ENCODE measurements around the gene SYDE2.

DNA sequence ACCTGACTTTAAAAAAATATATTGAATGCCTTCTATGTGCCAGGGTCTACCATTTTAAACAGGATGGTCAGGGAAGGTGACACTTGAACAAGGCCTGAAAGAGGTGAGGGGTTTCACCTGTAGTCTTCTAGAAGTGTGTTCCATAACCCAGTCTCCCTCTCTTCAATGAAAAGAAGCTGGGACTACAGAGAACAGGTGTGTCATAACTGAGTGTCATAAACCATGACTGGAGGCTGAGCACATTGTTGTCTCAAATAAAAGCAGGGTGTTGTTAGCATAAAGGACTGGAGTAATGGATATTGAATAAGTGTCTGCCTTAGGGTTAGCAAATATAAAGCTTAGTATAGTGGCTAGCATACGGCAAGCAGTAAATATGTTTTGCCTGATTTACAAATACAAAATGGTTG, 65.4 kb downstream of the SYDE2 start:
- TF ChIP-seq, protein P1, sequence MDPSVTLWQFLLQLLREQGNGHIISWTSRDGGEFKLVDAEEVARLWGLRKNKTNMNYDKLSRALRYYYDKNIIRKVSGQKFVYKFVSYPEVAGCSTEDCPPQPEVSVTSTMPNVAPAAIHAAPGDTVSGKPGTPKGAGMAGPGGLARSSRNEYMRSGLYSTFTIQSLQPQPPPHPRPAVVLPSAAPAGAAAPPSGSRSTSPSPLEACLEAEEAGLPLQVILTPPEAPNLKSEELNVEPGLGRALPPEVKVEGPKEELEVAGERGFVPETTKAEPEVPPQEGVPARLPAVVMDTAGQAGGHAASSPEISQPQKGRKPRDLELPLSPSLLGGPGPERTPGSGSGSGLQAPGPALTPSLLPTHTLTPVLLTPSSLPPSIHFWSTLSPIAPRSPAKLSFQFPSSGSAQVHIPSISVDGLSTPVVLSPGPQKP (IDR thresholded peaks at IDR 0.05; ENCODE audit: low read depth, low read length), result no peak
- TF ChIP-seq SREBF2 (IDR thresholded peaks at IDR 0.05), result no peak
- no peak for TF ChIP-seq ZC3H11A (IDR thresholded peaks at IDR 0.05)
- TF ChIP-seq JUN (IDR thresholded peaks at IDR 0.05), result no peak
- TF ChIP-seq CBX8 (IDR thresholded peaks at IDR 0.05), result no peak
- TF ChIP-seq, protein P2, sequence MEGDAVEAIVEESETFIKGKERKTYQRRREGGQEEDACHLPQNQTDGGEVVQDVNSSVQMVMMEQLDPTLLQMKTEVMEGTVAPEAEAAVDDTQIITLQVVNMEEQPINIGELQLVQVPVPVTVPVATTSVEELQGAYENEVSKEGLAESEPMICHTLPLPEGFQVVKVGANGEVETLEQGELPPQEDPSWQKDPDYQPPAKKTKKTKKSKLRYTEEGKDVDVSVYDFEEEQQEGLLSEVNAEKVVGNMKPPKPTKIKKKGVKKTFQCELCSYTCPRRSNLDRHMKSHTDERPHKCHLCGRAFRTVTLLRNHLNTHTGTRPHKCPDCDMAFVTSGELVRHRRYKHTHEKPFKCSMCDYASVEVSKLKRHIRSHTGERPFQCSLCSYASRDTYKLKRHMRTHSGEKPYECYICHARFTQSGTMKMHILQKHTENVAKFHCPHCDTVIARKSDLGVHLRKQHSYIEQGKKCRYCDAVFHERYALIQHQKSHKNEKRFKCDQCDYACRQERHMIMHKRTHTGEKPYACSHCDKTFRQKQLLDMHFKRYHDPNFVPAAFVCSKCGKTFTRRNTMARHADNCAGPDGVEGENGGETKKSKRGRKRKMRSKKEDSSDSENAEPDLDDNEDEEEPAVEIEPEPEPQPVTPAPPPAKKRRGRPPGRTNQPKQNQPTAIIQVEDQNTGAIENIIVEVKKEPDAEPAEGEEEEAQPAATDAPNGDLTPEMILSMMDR (IDR thresholded peaks at IDR 0.05), result no peak
- TF ChIP-seq POLR2A (IDR thresholded peaks at IDR 0.05; ENCODE audit: low read length), result no peak
- no peak for TF ChIP-seq CEBPB (IDR thresholded peaks at IDR 0.05)
- no peak for TF ChIP-seq RARB (CRISPR knock-in tag; IDR thresholded peaks at IDR 0.05)
- TF ChIP-seq RFX5 (IDR thresholded peaks at IDR 0.05), result no peak
- no peak for TF ChIP-seq ZSCAN20 (CRISPR knock-in tag; IDR thresholded peaks at IDR 0.05)
- TF ChIP-seq, protein P3, sequence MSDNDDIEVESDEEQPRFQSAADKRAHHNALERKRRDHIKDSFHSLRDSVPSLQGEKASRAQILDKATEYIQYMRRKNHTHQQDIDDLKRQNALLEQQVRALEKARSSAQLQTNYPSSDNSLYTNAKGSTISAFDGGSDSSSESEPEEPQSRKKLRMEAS (IDR thresholded peaks at IDR 0.05), result no peak
- TF ChIP-seq, protein P4, sequence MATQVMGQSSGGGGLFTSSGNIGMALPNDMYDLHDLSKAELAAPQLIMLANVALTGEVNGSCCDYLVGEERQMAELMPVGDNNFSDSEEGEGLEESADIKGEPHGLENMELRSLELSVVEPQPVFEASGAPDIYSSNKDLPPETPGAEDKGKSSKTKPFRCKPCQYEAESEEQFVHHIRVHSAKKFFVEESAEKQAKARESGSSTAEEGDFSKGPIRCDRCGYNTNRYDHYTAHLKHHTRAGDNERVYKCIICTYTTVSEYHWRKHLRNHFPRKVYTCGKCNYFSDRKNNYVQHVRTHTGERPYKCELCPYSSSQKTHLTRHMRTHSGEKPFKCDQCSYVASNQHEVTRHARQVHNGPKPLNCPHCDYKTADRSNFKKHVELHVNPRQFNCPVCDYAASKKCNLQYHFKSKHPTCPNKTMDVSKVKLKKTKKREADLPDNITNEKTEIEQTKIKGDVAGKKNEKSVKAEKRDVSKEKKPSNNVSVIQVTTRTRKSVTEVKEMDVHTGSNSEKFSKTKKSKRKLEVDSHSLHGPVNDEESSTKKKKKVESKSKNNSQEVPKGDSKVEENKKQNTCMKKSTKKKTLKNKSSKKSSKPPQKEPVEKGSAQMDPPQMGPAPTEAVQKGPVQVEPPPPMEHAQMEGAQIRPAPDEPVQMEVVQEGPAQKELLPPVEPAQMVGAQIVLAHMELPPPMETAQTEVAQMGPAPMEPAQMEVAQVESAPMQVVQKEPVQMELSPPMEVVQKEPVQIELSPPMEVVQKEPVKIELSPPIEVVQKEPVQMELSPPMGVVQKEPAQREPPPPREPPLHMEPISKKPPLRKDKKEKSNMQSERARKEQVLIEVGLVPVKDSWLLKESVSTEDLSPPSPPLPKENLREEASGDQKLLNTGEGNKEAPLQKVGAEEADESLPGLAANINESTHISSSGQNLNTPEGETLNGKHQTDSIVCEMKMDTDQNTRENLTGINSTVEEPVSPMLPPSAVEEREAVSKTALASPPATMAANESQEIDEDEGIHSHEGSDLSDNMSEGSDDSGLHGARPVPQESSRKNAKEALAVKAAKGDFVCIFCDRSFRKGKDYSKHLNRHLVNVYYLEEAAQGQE (IDR thresholded peaks at IDR 0.05), result no peak
- TF ChIP-seq, protein P5, sequence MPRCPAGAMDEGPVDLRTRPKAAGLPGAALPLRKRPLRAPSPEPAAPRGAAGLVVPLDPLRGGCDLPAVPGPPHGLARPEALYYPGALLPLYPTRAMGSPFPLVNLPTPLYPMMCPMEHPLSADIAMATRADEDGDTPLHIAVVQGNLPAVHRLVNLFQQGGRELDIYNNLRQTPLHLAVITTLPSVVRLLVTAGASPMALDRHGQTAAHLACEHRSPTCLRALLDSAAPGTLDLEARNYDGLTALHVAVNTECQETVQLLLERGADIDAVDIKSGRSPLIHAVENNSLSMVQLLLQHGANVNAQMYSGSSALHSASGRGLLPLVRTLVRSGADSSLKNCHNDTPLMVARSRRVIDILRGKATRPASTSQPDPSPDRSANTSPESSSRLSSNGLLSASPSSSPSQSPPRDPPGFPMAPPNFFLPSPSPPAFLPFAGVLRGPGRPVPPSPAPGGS (IDR thresholded peaks at IDR 0.05), result no peak
